ENCODE data around the gene CDHR2. TPM values are rescaled to one million over a fixed set of nuclear protein-coding genes. Genes with fewer than 3 reads are reported as not detected.

Gene CDHR2
- total and polyA plus RNA-seq, 2 of the 13 experiments (the other 11 are each of a cell fraction or from before 2014, with no cell fraction given), result 17.9 to 20.9 TPM

GRCh38 chr5:176538989-176539384, 10.2 kb upstream of the CDHR2 start:
- no TSS peak for BruUV-seq (replicated peaks)
- H3K9me3 ChIP-seq (ENCODE audit: low read length), result no peaks in the 10 kb centered on the region
- ATAC-seq, result no peak
- H4K20me1 ChIP-seq (ENCODE audit: insufficient read depth, low read length), result peaks cover 15% of the 10 kb centered on the region; the same call in 1 of the 2 replicates
- FAIRE-seq, result no peak
- no peaks in the 10 kb centered on the region; a peak in 1 of 5 replicates for H3K27me3 ChIP-seq (ENCODE audit: control insufficient read depth in 1 of 2, insufficient read depth in 2 of 2, low read length in 2 of 2)
- peak overlapping the region in 1 of 3 experiments; percentile 53; a peak in 1 of 6 replicates for H3K4me3 ChIP-seq (replicated peaks in 1 of 3; ENCODE audit: insufficient read depth in 1 of 3, low read depth in 2 of 3, low read length in 3 of 3)
- intact Hi-C loops (cut with micrococcal nuclease; ENCODE audit: unreplicated experiment) (no loop called here), in situ Hi-C loops (cut with HindIII; ENCODE audit: extremely low pct_ligation_motif_present, low pct_unique_long_range_greater_than_20kb) (loop anchor here (5.0 to 25.0 kb wide), 2 partner anchors 122 to 823 kb away; partner anchors contain the start of genes CLTB, LMAN2 and RGS14)
- ChIA-PET POLR2A (interaction anchor here (1.9 to 7.9 kb wide), 3 partner anchors 8 to 178 kb away, joined by 9 to 212 read pairs (median 11); partner anchors contain the start of genes CDHR2 and KIAA1191), CTCF (ENCODE audit: low intra/inter-chr PET ratio, low total read pairs) (no interaction called here)
- peaks cover 62% of the 10 kb centered on the region for H3K4me1 ChIP-seq (ENCODE audit: insufficient read depth, low read length)
- no peak overlapping the region for H3K27ac ChIP-seq (ENCODE audit: extremely low read length, insufficient read depth, low read length)
- H3K79me2 ChIP-seq (ENCODE audit: insufficient read depth, low read length), result peaks cover 26% of the 10 kb centered on the region
- no peak for TF ChIP-seq ZGPAT (CRISPR knock-in tag; IDR thresholded peaks at IDR 0.05)
- TF ChIP-seq SOX6 (IDR thresholded peaks at IDR 0.05), result no peak
- no peak for TF ChIP-seq SOX6 (CRISPR knock-in tag; IDR thresholded peaks at IDR 0.05)
- H3K36me3 ChIP-seq (replicated peaks in 1 of 2; ENCODE audit: control insufficient read depth in 1 of 2, insufficient read depth in 2 of 2, low read length in 2 of 2), result peaks cover 2 to 7% of the 10 kb centered on the region in 2 experiments; a peak in 1 of 5 replicates
- H3K4me2 ChIP-seq (ENCODE audit: low read depth, low read length), result 0 out of 2 replicates have a peak overlapping the region, but pooled peaks have one; percentile 23
- H2AFZ ChIP-seq (ENCODE audit: low read length), result no peak overlapping the region
- DNase-seq (ENCODE audit: low spot score), result no peak
- 21% methylated on average over 5 of the region's 5 CpGs for WGBS (ENCODE audit: low lambda C conversion rate)
- no peak overlapping the region for H3K9ac ChIP-seq (ENCODE audit: insufficient read depth, low read depth, low read length)

DNA sequence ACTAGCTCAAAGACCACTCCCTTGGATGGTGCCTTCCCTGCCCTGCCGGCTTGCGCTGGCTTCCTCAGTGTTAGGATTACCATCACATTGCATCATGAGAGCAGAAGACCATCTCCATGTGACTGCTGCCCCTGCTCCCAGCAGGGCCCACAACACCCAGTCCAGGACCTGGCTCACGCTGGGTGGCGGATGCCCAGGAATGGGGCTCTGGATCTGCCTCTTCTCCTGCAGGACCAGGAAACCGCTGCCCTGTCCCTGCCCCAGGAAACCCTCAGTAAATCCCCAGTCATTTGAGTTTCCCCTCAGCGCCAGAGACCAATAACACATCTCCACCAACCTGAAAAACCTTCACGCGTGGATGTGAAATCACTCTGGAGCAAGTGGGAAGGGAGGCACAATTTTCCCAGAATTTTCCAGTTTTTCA, 8.7 kb upstream of the CDHR2 start:
- no TSS peak for BruUV-seq (replicated peaks)
- no peak overlapping the region for H3K4me2 ChIP-seq (ENCODE audit: low read depth, low read length)
- WGBS (ENCODE audit: low lambda C conversion rate), result 72% methylated on average over 8 of the region's 8 CpGs
- H3K4me3 ChIP-seq (replicated peaks in 1 of 3; ENCODE audit: insufficient read depth in 1 of 3, low read depth in 2 of 3, low read length in 3 of 3), result no peak overlapping the region
- peaks cover under 1% of the 10 kb centered on the region; the same call in 1 of the 2 replicates for H4K20me1 ChIP-seq (ENCODE audit: insufficient read depth, low read length)
- ATAC-seq (no peak), FAIRE-seq (no peak), DNase-seq (ENCODE audit: low spot score) (no peak)
- H3K4me1 ChIP-seq (ENCODE audit: insufficient read depth, low read length), result peaks cover 62% of the 10 kb centered on the region
- H2AFZ ChIP-seq (ENCODE audit: low read length), result no peak overlapping the region
- CTCF ChIA-PET (ENCODE audit: low intra/inter-chr PET ratio, low total read pairs), result no interaction called here
- no peaks in the 10 kb centered on the region for H3K9me3 ChIP-seq (ENCODE audit: low read length)
- no peak overlapping the region for H3K9ac ChIP-seq (ENCODE audit: insufficient read depth, low read depth, low read length)
- peaks cover 0 to under 1% of the 10 kb centered on the region in 2 experiments; a peak in 1 of 5 replicates for H3K36me3 ChIP-seq (replicated peaks in 1 of 2; ENCODE audit: control insufficient read depth in 1 of 2, insufficient read depth in 2 of 2, low read length in 2 of 2)
- H3K27ac ChIP-seq (ENCODE audit: extremely low read length, insufficient read depth, low read length), result no peak overlapping the region
- in situ Hi-C loops (cut with HindIII; ENCODE audit: extremely low pct_ligation_motif_present, low pct_unique_long_range_greater_than_20kb) (loop anchor here (25.0 kb wide), 1 partner anchor 822 kb away; the partner anchor contains the start of genes LMAN2 and RGS14), intact Hi-C loops (cut with micrococcal nuclease; ENCODE audit: unreplicated experiment) (no loop called here)
- peaks cover 11% of the 10 kb centered on the region for H3K79me2 ChIP-seq (ENCODE audit: insufficient read depth, low read length)
- POLR2A ChIA-PET, result interaction anchor here (0.5 to 7.9 kb wide), 2 partner anchors 7 to 80 kb away, joined by 4 to 212 read pairs; partner anchors contain the start of gene CDHR2
- no peaks in the 10 kb centered on the region; a peak in 1 of 5 replicates for H3K27me3 ChIP-seq (ENCODE audit: control insufficient read depth in 1 of 2, insufficient read depth in 2 of 2, low read length in 2 of 2)
- TF ChIP-seq ZBTB33 (CRISPR knock-in tag; IDR thresholded peaks at IDR 0.05) (peak; percentile 75; the same call in 1 of the 2 replicates), RAD21 (CRISPR knock-in tag; IDR thresholded peaks at IDR 0.05) (no peak), ZNF263 (CRISPR knock-in tag; IDR thresholded peaks at IDR 0.05) (no peak), ATF4 (CRISPR knock-in tag; IDR thresholded peaks at IDR 0.05) (peak in 1 of 2 experiments; percentile 98; a peak in 2 of 4 replicates), CEBPB (IDR thresholded peaks at IDR 0.05; ENCODE audit: borderline replicate concordance, low read depth, low read length) (peak; percentile 64; the same call in 1 of the 2 replicates), FIP1L1 (IDR thresholded peaks at IDR 0.05; ENCODE audit: borderline replicate concordance, insufficient read depth, low read depth, low read length) (no peak)
- TF ChIP-seq, protein P1, sequence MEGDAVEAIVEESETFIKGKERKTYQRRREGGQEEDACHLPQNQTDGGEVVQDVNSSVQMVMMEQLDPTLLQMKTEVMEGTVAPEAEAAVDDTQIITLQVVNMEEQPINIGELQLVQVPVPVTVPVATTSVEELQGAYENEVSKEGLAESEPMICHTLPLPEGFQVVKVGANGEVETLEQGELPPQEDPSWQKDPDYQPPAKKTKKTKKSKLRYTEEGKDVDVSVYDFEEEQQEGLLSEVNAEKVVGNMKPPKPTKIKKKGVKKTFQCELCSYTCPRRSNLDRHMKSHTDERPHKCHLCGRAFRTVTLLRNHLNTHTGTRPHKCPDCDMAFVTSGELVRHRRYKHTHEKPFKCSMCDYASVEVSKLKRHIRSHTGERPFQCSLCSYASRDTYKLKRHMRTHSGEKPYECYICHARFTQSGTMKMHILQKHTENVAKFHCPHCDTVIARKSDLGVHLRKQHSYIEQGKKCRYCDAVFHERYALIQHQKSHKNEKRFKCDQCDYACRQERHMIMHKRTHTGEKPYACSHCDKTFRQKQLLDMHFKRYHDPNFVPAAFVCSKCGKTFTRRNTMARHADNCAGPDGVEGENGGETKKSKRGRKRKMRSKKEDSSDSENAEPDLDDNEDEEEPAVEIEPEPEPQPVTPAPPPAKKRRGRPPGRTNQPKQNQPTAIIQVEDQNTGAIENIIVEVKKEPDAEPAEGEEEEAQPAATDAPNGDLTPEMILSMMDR (CRISPR knock-in tag; IDR thresholded peaks at IDR 0.05), result no peak

Measured in HepG2 (cell line).